WTC11 (cell line): ENCODE measurements around the gene ZNF273. TPM values are rescaled to one million over a fixed set of nuclear protein-coding genes. Genes with fewer than 3 reads are reported as not detected.

ENCODE experiments used
- ATAC-seq: fragments of 200-7000 bp; cut with Tn5 transposase; 2 replicates; pipeline ENCODE4 v1.10.0; 2021; ENCODE audit warnings: mild to moderate bottlenecking, moderate library complexity
- CTCF ChIA-PET: fragments of 300-600 bp; sonication (Branson Sonifier 250); formaldehyde crosslinking; loops from one replicate; lab custom pipeline; 2021; ENCODE audit warnings: antibody characterized with exemption; lab: Charles Lee
- POLR2A ChIA-PET: fragments of 350-600 bp; sonication (Branson Sonifier 250); formaldehyde crosslinking; loops from one replicate; lab custom pipeline; 2021; ENCODE audit warnings: antibody characterized with exemption; lab: Charles Lee
- DNase-seq: peaks from one replicate; pipeline ENCODE4 v3.0.0; 2021; ENCODE audit warnings: low spot score
- H3K27ac Mint-ChIP-seq: 2 replicates; pipeline ENCODE4 v1.8.0; 2021; ENCODE audit warnings: mixed read lengths
- H3K27me3 Mint-ChIP-seq: 2 replicates; pipeline ENCODE4 v1.8.0; 2021; ENCODE audit warnings: low read depth, mild to moderate bottlenecking, moderate library complexity, mixed read lengths
- H3K36me3 Mint-ChIP-seq: 2 replicates; pipeline ENCODE4 v1.8.0; 2021; ENCODE audit warnings: mixed read lengths
- H3K4me1 Mint-ChIP-seq: 2 replicates; pipeline ENCODE4 v1.8.0; 2022; ENCODE audit warnings: mixed read lengths
- H3K4me3 Mint-ChIP-seq: 2 replicates; pipeline ENCODE4 v1.8.0; 2021; ENCODE audit warnings: mild to moderate bottlenecking, moderate library complexity, mixed read lengths
- H3K9me3 Mint-ChIP-seq: 2 replicates; pipeline ENCODE4 v1.8.0; 2021; ENCODE audit warnings: mixed read lengths
- AFF4 ChIP-seq: sonication (generic); formaldehyde crosslinking; IDR thresholded peaks from 2 replicates; pipeline ENCODE4 v1.8.1; 2023; ENCODE audit warnings: mild to moderate bottlenecking, missing genetic modification reagents, borderline replicate concordance
- ATF3 ChIP-seq: sonication (generic); formaldehyde crosslinking; conservative IDR thresholded peaks from 2 replicates; pipeline ENCODE4 v1.8.1; 2022; ENCODE audit warnings: mild to moderate bottlenecking, missing genetic modification reagents
- ATF6 ChIP-seq: sonication (generic); formaldehyde crosslinking; IDR thresholded peaks from 2 replicates; pipeline ENCODE4 v1.8.1; 2023; ENCODE audit warnings: mild to moderate bottlenecking, missing genetic modification reagents
- CREB1 ChIP-seq: sonication (generic); formaldehyde crosslinking; IDR thresholded peaks from 2 replicates; pipeline ENCODE4 v1.8.0; 2023; ENCODE audit warnings: mild to moderate bottlenecking, missing genetic modification reagents
- E2F4 ChIP-seq: sonication (generic); formaldehyde crosslinking; IDR thresholded peaks from 2 replicates; pipeline ENCODE4 v1.8.1; 2022; ENCODE audit warnings: low read depth, mild to moderate bottlenecking, moderate library complexity, missing genetic modification reagents, borderline replicate concordance
- E2F5 ChIP-seq: sonication (generic); formaldehyde crosslinking; IDR thresholded peaks from 2 replicates; pipeline ENCODE4 v1.8.1; 2022; ENCODE audit warnings: mild to moderate bottlenecking, moderate library complexity, missing genetic modification reagents
- EMX1 ChIP-seq: fragments of 250-450 bp; sonication (Bioruptor Pico); IDR thresholded peaks from 2 replicates; pipeline ENCODE4 v1.8.0; 2021; ENCODE audit warnings: mild to moderate bottlenecking
- ESRRA ChIP-seq: sonication (generic); formaldehyde crosslinking; IDR thresholded peaks from 2 replicates; pipeline ENCODE4 v1.8.1; 2022; ENCODE audit warnings: mild to moderate bottlenecking, missing genetic modification reagents, borderline replicate concordance
- FOXK1 ChIP-seq: sonication (generic); formaldehyde crosslinking; IDR thresholded peaks from 2 replicates; pipeline ENCODE4 v1.8.0; 2022; ENCODE audit warnings: mild to moderate bottlenecking, moderate library complexity, missing genetic modification reagents
- GTF2I ChIP-seq: fragments of 250-450 bp; sonication (Bioruptor Pico); conservative IDR thresholded peaks from 2 replicates; pipeline ENCODE4 v1.4.0; 2021; ENCODE audit warnings: mild to moderate bottlenecking
- JUN ChIP-seq: sonication (generic); formaldehyde crosslinking; IDR thresholded peaks from 2 replicates; pipeline ENCODE4 v1.8.0; 2023; ENCODE audit warnings: mild to moderate bottlenecking, missing genetic modification reagents
- MYBL2 ChIP-seq: sonication (generic); formaldehyde crosslinking; IDR thresholded peaks from 2 replicates; pipeline ENCODE4 v1.8.1; 2023; ENCODE audit warnings: mild to moderate bottlenecking, moderate library complexity, missing genetic modification reagents
- NR1H2 ChIP-seq: sonication (generic); formaldehyde crosslinking; IDR thresholded peaks from 2 replicates; pipeline ENCODE4 v1.9.0; 2021; ENCODE audit warnings: mild to moderate bottlenecking, moderate library complexity, missing genetic modification reagents
- NR2C2 ChIP-seq: sonication (generic); formaldehyde crosslinking; IDR thresholded peaks from 2 replicates; pipeline ENCODE4 v1.8.0; 2022; ENCODE audit warnings: mild to moderate bottlenecking, missing genetic modification reagents
- OVOL2 ChIP-seq: fragments of 250-450 bp; sonication (Bioruptor Pico); IDR thresholded peaks from 2 replicates; pipeline ENCODE4 v1.9.0; 2021; ENCODE audit warnings: mild to moderate bottlenecking, borderline replicate concordance
- RELA ChIP-seq: sonication (generic); formaldehyde crosslinking; IDR thresholded peaks from 2 replicates; pipeline ENCODE4 v1.8.1; 2022; ENCODE audit warnings: missing genetic modification reagents, mild to moderate bottlenecking, borderline replicate concordance
- TCF7 ChIP-seq: sonication (generic); formaldehyde crosslinking; IDR thresholded peaks from 2 replicates; pipeline ENCODE4 v1.8.0; 2022; ENCODE audit warnings: mild to moderate bottlenecking, low read depth, missing genetic modification reagents, moderate library complexity
- ZNF425 ChIP-seq: fragments of 250-450 bp; sonication (Bioruptor Pico); conservative IDR thresholded peaks from 2 replicates; pipeline ENCODE4 v1.9.0; 2021; ENCODE audit warnings: mild to moderate bottlenecking
- ZNF512 ChIP-seq: sonication (generic); formaldehyde crosslinking; IDR thresholded peaks from 2 replicates; pipeline ENCODE4 v1.8.1; 2022; ENCODE audit warnings: missing genetic modification reagents, borderline replicate concordance
- ZNF671 ChIP-seq: fragments of 250-450 bp; sonication (Bioruptor Pico); IDR thresholded peaks from 2 replicates; pipeline ENCODE4 v1.8.0; 2021; ENCODE audit warnings: mild to moderate bottlenecking
- total RNA-seq: library from RNA; stranded (reverse); gene quantifications from 3 replicates; pipeline ENCODE4 v1.2.3, GENCODE V29; 2021

The ZNF273 gene
- total RNA-seq, 1 experiment from 2014 or later = 12.1 TPM

GRCh38 chr7:64874562-64875250 lies 28.4 kb upstream of the ZNF273 start:
- CTCF ChIA-PET = no interaction called here
- Mint-ChIP-seq H3K4me1 (peaks cover 2% of the 10 kb centered on the region; the same call in 1 of the 2 replicates), H3K27me3 (peaks cover 47% of the 10 kb centered on the region), H3K27ac (no peak overlapping the region), H3K36me3 (peaks cover 26% of the 10 kb centered on the region), H3K4me3 (no peak overlapping the region), H3K9me3 (peaks cover 36% of the 10 kb centered on the region)
- POLR2A ChIA-PET = no interaction called here
- no peak for ATAC-seq
- no peak for DNase-seq
- TF ChIP-seq OVOL2 (CRISPR knock-in tag) = no peak
- TF ChIP-seq ATF3 (CRISPR knock-in tag) = no peak
- TF ChIP-seq CREB1 (CRISPR knock-in tag) = no peak
- no peak for TF ChIP-seq E2F4 (CRISPR knock-in tag)
- TF ChIP-seq MYBL2 (CRISPR knock-in tag) = no peak
- TF ChIP-seq E2F5 (CRISPR knock-in tag) = no peak
- no peak for TF ChIP-seq TCF7 (CRISPR knock-in tag)
- TF ChIP-seq FOXK1 (CRISPR knock-in tag) = no peak
- no peak for TF ChIP-seq NR1H2 (CRISPR knock-in tag)
- TF ChIP-seq ZNF671 (CRISPR knock-in tag) = no peak
- TF ChIP-seq AFF4 (CRISPR knock-in tag) = no peak
- no peak for TF ChIP-seq EMX1 (CRISPR knock-in tag)
- no peak for TF ChIP-seq JUN
- no peak for TF ChIP-seq GTF2I (CRISPR knock-in tag)
- no peak for TF ChIP-seq ESRRA (CRISPR knock-in tag)
- no peak for TF ChIP-seq ZNF512
- TF ChIP-seq ATF6 = no peak
- TF ChIP-seq RELA (CRISPR knock-in tag) = no peak
- TF ChIP-seq ZNF425 (CRISPR knock-in tag) = no peak
- no peak for TF ChIP-seq NR2C2
